HG03457 (cell line): ENCODE results near the gene SLC29A1.

Source experiments
- ATAC-seq: cut with Tn5 transposase; IDR thresholded peaks from one replicate; pipeline ENCODE4 v1.9.1; 2021; ENCODE audit warnings: moderate number of reproducible peaks; ENCODE audit not compliant: unreplicated experiment

The SLC29A1 gene

GRCh38 chr6:44278774-44279697 is 55.6 kb downstream of the SLC29A1 start:
- no peak for ATAC-seq
